GM18861 (cell line): ENCODE measurements around the gene PALM.

ENCODE experiments used
- ATAC-seq: cut with Tn5 transposase; IDR thresholded peaks from one replicate; pipeline ENCODE4 v1.9.1; 2021; ENCODE audit not compliant: unreplicated experiment

Gene PALM

DNA sequence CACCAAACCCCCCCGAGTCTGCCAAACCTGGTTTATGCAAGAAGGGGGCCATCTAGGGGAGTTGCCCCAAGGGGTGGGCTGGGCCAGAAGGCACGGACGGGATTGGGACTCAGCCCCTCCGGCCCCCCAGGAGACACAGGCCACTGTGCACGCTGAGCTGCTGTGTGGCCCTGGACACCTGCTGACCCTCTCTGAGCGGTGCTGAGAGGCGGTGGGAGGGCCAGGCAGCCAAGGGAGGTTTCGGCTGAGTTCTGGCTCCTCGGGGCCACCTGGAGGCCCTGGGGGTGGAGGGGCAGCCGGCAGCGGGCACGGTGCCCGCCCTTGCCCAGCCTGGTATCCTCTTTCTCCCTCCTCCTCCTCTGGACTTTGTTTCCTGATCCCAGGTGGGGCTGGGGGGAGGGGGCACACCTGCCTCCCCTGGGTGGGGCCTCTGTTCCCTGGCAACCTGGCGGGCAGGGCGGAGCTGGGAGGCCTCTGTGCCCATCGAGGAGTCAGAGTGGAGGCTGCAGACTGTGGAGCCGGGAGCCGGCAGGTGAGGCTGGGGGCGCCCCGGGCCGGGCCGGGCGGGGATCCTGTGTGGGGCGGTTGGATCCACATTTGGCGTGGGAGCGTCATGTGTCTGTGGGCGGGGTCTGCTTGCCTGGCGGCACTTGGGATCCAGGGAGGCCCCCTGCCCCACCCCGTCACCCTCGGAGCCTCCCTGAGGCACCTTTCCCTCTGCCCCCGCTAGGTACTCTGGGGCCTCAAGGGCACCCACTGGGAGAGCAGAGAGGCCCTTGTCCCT is 42.1 kb downstream of the PALM start, which contains the start of gene MISP:
MISP (plus strand) TSS at position 473 of the 784 bp plus-strand sequence. CDS start 5,835 bp downstream, outside the sequence.
- ATAC-seq, result no peak

DNA sequence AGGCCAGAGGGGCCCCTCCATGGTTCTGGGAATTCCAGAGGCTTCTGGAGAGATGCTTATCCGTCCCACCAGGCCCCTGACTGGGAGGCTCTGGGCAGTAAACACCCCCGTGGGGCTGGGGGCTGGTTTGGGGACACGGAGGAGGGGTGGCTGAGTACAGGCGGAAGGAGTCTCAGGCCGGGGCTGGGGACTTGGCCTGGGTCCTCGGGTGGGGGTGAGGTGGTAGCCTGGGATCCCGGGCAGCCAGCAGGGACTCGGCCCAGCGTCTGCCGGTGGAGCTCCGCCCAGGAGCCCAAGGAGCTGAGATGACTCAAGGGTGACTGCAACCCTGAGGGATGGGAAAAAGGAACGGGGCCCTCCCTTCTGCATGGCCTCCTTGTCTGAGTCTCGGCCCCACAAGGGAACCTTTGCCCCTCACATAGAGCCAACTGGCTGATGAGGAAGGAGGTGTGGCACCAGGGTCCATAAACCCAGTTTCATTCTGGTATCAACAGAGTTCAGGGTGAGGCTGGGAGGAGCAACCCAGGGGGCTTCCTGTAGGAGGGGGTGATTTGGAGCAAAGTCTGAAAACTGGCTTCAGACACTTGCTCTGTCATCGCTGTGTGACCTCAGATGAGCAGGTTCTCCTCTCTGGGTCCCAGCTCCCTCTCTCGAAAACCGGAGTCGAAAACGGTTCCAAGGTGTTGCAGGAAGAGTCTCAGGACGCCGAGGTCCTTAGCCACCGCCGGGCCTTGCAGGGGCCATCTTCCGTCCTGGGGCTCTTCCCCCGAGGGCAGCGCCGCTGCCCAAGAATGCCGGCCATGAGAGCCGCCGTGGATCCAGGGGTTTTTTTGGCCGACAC is 43.0 kb downstream of the PALM start:
- no peak for ATAC-seq

DNA sequence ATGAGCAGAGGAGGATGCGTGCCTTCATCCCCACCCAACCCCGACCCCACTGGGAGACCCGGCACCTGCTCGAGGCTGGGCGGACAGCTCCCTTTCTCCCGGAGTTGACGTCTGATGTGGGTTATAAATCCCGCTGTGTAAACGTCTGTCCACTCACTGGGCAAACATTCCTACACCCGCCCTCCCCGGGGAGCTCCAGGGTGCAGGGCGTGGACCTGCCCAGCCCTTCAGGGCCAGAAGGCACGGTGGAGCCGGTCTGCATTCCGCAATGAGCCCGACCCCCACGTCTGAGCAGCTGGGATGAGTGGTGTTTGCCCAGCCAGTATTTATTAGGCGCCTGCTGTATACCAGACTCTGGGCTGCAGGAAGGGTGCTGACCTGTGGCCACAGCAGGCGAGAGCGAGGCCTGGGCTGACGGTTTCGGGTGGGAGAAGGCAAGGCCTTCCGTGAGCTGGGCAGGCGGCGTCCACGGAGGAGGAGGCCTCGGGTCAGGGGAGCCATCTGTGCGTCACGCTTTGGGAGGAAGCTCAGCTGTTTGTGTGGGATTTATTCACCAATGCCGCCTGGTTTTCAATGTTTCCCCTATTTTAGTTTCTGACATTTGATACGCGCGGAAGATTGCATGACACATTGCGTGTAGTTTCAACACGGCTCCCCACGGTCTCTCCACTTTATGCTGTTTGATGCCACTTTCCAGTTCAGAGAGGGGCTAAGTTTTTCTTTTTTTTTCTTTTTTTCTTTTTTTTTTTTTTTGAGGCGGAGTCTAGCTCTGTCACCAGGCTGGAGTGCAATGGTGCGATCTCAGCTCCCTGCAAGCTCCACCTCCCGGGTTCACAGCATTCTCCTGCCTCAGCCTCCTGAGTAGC is 44.1 kb downstream of the PALM start:
- ATAC-seq, result no peak

DNA sequence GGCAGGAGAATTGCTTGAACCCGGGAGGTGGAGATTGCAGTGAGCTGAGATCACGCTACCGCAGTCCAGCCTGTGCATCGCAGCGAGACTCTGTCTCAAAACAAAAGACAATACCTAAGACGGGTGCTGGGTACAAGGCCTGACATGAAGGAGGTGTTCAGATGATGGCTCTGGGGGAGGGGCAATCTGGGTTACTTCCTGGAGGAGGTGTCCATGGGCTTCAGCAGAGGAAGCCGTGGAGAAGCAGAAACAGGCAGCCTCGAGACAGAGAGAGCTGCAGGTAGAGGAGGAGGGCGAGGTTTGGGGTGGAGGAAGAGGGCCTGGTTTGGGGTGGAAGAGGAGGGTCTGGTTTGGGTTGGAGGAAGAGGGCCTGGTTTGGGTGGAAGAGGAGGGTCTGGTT is 45.8 kb downstream of the PALM start:
- ATAC-seq, result no peak

DNA sequence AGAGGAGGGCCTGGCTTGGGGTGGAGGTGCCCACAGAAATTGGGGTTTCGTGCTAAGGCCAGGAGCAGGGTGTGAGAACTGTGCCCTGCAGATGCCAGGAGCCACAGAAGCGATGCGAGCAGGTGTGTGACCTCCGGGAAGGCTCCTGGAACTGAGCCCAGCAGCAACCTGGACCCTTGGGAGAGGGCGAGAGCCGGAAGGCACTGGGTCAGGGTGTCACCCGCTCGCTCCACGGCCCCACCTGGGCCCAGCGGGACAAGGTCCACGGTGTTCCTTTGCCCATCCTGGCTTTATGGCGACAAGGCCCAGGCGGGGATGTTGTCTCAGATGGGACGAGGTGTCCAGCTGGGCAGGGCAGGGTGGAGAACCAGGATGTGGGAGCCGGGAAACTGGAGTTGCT is 46.3 kb downstream of the PALM start:
- ATAC-seq, result no peak

- no peak for ATAC-seq
These were observed 47.5 kb downstream of the PALM start for GRCh38 chr19:756236-756635.

DNA sequence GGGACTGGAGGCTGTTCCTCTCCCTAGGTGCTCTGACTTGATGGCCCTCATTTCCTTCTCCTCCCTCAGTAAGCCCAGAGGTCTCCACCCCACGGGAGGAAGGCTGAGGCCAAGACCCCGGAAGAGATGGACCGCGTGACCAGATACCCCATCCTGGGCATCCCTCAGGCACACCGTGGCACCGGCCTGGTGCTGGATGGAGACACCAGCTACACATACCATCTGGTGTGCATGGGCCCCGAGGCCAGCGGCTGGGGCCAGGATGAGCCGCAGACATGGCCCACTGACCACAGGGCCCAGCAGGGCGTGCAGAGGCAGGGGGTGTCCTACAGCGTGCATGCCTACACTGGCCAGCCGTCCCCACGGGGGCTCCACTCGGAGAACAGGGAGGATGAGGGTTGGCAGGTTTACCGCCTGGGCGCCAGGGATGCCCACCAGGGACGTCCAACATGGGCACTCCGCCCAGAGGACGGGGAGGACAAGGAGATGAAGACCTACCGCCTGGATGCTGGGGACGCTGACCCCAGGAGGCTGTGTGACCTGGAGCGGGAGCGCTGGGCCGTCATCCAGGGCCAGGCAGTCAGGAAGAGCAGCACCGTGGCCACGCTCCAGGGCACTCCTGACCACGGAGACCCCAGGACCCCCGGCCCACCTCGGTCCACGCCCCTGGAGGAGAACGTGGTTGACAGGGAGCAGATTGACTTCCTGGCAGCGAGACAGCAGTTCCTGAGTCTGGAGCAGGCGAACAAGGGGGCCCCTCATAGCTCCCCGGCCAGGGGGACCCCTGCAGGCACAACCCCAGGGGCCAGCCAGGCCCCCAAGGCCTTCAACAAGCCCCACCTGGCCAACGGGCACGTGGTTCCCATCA is 48.3 kb downstream of the PALM start:
- ATAC-seq, result no peak

DNA sequence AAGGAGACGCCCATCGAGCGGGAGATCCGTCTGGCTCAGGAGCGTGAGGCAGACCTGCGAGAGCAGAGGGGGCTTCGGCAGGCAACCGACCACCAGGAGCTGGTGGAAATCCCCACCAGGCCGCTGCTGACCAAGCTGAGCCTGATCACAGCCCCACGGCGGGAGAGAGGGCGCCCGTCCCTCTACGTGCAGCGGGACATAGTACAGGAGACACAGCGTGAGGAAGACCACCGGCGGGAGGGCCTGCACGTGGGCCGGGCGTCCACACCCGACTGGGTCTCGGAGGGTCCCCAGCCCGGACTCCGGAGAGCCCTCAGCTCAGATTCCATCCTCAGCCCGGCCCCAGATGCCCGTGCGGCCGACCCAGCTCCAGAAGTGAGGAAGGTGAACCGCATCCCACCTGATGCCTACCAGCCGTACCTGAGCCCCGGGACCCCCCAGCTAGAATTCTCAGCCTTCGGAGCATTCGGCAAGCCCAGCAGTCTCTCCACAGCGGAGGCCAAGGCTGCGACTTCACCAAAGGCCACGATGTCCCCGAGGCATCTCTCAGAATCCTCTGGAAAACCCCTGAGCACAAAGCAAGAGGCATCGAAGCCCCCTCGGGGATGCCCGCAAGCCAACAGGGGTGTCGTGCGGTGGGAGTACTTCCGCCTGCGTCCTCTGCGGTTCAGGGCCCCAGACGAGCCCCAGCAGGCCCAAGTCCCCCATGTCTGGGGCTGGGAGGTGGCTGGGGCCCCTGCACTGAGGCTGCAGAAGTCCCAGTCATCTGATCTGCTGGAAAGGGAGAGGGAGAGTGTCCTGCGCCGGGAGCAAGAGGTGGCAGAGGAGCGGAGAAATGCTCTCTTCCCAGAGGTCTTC is 49.3 kb downstream of the PALM start:
- ATAC-seq, result no peak

DNA sequence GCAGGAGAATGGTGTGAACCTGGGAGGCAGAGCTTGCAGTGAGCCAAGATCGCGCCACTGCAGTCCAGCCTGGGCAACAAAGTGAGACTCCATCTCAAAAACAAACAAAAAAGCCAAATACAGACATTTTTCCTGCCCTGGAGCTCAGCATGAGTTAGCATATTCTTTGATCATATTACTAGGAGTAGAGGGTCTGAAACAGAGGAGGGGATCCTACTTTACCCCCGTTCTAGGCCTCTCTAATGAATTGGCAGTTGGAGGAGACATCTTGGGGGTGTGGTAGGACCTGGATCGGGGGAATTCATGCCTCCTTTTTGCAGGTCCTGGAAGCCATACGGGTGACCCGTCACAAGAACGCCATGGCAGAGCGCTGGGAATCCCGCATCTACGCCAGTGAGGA is 54.4 kb downstream of the PALM start:
- ATAC-seq, result no peak

- no peak for ATAC-seq
These were observed 55.1 kb downstream of the PALM start for GRCh38 chr19:763869-764268.

DNA sequence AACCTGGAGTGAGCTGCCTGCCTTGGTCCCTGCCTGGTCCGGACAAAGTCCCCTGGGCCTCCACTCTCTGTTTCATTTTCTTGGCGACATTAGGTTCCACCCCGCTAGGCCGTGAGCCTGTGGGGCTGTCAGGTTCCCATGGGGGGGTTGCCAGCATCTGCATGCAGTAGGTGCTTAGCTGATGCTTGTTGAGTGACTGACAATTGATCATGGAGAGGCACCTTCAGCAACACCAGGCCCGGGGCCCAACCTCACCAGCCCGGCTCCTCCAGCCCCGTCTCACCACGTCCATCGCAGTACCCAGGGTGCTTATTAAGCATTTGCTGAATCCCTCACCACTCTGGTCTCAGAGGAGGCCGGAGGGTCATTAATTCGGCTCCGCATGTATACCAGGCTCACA is 55.6 kb downstream of the PALM start:
- no peak for ATAC-seq

GRCh38 chr19:765179-765738 is 56.5 kb downstream of the PALM start:
- ATAC-seq, result no peak

- ATAC-seq, result no peak
These were observed 59.7 kb downstream of the PALM start for GRCh38 chr19:768424-768823.

GRCh38 chr19:769616-770015 is 60.9 kb downstream of the PALM start:
- no peak for ATAC-seq

DNA sequence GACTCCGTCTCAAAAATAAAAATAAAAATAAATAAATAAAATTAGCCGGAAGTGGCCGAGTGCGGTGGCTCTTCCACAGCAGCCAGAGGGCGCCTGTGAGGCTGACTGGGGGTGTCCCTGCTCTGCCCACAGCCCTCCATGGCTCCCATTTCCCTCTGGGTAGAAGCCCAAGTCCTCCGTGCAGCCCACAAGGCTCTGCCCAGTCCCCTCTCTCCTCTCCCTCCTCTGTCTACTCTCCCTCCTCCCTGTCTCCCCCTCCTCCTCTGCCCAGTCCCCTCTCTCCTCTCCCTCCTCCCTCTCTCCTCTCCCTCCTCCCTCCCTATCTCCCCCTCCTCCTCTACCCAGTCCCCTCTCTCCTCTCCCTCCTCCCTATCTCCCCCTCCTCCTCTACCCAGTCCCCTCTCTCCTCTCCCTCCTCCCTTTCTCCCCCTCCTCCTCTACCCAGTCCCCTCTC is 62.6 kb downstream of the PALM start:
- ATAC-seq, result no peak

DNA sequence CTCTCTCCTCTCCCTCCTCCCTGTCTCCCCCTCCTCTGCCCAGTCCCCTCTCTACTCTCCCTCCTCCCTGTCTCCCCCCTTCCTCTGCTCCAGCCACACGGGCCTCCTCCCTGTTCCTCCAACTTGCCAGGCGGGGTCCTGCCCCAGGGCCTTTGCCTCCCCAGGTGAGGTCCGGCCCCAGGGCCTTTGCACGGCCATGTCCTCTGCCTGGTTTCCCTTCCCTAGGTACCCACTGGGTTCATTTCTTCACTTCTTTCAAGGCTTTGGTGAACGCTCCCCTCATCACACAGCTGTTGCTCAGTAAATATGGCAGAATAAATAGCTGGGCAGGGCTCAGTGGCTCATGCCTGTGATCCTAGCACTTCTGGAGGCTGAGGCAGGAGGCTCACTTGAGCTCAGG is 63.3 kb downstream of the PALM start:
- no peak for ATAC-seq

DNA sequence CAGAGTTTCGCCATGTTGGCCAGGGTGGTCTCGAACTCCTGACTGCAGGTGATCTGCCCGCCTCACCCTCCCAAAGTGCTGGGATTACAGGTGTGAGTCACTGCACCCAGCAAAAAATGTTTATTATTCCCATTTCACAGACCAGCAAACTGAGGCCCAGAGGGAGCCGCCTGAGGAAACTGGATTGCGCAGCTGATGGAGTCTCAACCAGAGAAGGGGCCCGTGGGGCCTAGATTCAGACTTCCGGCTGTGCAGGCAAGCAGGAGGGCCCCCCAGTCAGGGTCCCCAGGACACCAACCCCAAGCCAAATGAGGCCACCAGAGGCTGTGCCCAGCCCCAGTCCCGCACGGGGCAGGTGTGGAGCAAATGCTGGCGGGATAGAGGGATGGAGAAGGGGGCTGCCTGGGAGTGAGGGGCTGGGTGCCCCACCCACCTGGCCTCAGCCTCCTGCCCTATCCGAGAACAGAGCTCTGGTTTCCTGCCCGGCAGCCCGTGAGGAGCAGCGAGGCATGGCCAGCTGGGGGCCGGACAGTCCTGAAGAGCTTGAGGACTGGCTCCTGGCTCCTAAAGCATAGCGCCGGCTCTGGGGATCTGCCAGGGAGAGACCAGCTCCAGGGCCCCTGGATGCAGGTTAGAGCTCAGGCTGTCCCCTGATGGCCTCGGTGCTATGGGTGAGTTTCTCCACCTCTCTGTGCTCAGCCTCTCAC is 64.1 kb downstream of the PALM start:
- ATAC-seq, result no peak

- no peak for ATAC-seq
These were observed 67.8 kb downstream of the PALM start for GRCh38 chr19:776549-776948.
